GM21737 (cell line): ENCODE data around the gene RXYLT1.
A peak's percentile ranks its signal among the peaks of the same experiment; 100 is the strongest.
"Not testable (repeated sequence)": the region's sequence is repeated elsewhere in the genome, so short reads cannot be mapped to it uniquely, and the experiment has no call there.

Experiments
- ATAC-seq: cut with Tn5 transposase; IDR thresholded peaks from one replicate; pipeline ENCODE4 v1.9.1; 2021; ENCODE audit warnings: mild to moderate bottlenecking, moderate library complexity; ENCODE audit not compliant: unreplicated experiment

RXYLT1 gene

DNA sequence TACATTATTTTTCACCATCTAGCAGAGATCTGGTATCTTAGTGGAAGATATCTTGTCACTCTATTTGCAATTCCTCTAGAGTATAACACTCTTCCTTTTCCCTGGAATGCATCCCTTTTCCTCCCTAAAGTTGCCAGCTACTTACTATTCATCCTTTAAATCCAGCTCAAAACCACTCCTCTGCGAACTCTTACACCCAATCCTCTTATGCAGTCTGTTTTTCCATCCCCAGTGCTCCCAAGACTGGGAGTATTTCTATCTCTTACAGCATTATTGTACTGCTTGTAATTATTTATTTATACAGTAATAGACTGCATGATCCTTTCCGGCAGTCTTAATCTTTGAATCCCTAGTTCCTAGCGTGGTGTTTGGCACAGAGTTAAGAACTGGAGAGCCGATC is 61.9 kb downstream of the RXYLT1 start:
- ATAC-seq: no peak

DNA sequence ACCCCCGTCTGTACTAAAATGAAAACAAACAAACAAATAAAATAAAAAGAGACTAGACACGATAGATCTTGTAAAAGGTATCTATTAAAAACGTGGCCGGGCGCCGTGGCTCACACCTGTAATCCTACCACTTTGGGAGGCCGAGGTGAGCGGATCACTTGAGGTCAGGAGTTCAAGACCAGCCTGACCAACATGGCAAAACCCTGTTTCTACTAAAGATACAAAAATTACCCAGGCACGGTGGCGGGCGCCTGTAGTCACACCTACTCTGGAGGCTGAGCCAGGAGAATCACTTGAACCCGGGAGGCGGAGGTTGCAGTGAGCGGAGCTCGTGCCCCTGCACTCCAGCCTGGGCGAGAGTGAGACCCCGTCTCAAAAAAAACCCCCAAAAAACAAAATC is 63.0 kb downstream of the RXYLT1 start:
- not testable (repeated sequence) for ATAC-seq

DNA sequence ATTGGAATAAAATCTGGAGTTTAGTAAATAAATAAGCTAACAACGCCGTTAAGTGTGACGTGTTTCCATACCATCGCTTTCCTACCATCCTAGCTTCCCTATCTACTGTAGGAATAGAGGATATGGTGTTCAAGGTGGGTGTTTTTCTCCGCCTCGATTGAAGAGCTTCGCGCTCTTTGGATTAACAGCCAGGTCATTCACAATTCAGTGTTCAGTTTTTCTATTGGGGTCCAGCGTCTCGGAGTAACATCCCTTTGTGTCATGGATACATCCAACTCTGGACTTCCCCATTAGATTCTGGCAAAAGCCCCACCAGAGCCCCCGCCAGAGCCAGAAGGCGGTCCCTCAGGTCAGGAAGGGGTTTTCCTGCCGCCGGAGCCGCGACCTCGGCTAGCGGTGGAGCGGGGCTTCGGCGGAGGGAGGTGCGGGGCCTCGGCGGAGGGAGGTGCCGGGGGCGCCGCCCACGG is 63.6 kb downstream of the RXYLT1 start:
- ATAC-seq: no peak

DNA sequence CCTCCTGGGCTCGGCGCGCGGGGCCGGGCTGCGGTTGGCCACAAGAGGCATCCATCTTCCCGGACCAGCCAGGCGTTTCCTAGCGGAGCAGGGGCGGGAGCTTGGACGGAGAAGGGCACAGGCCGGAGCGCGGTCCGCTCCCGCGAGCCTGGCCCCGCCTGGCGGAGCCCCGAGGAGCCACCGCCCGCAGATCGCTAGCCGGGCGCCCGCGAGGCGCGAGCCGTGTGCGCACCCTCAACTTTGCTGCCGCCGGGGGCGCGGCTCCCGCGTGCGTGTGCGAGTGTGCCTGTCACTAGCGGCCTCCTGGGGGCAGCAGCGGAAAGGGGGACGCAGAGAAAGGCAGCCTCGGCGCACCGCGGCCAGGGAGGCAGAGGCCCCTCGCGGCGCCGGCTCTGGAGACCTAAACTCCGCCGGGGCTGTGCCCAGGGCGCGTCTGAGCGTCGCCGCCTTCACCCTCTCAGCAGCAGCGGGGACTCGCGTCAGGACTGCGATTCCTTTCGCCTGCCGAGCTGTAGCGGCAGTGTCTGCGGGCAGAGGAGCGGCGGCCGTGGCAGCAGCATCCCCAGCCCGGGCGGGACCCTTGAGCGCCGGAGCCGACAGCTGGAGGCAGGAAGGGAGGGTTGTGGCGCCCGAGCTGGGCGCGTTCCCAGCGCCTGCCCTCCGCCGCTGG is 64.1 kb downstream of the RXYLT1 start:
- ATAC-seq: peak; percentile 95

DNA sequence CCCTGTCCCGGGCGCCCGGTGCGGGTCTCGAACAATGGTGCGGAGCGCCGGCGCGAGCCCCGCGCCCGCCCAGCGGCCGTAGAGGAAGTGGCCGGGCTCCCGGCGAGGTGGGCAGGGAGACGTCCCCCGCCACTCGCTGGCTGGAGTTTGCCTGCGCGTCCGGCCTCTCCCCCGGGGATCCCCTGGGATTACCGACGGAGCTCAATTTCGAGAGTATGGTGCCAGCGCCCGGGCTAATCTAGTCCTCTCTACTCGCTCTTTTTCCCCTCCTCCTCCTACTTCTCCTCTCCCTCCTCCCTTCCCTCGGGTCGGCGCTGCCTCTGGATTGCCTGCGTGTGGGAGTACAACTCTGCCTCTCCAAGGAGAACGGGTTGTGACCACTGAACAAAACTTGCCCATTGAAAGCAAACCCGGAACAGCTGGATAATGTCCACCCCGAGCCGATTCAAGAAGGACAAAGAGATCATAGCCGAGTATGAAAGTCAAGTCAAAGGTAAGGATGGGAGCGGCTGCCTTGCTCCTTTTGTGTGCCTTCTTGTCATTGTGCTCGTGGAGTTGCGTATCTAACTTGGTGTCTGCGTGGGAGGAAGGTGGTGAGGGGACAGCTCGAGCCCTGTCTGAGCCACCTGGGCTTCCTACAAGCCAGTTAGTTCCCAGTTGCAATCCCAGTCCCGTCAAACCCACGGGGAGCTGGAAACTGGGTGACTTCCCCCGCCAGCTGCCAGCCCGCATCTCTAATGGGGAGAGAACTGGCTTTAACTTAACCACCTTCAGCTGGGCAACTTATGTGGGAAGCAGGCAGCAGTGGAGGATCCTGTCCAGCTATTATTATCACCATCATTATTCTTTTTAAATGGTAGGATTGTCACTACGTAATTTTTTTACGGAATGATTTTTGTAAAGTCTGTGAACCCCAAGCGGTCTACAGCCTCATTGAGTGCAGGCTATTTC is 65.0 kb downstream of the RXYLT1 start, which contains the start of gene SRGAP1:
TSS of gene SRGAP1 (plus strand) at position 310 of the 951 bp plus-strand sequence. CDS start at position 427, 117 bp downstream.
- ATAC-seq: peak; percentile 24

DNA sequence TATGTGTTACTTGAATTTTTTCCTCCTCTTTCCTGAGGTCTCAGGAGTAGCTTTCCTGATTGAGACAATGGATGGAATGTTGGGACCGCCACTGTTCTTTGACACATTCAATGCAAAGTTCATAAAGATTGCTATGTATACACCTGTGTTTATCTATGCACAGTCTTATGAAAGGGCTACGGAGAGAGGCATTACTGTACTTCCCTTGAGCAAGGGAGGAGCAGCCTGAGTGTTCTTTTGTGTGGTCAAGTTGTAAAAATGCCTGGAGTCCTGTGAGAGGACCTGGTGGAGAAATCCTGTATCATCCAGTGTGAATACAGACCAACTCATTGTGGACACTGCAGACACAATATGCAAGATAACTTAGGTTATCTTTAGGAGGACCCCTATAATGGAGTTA is 66.0 kb downstream of the RXYLT1 start:
- no peak for ATAC-seq

DNA sequence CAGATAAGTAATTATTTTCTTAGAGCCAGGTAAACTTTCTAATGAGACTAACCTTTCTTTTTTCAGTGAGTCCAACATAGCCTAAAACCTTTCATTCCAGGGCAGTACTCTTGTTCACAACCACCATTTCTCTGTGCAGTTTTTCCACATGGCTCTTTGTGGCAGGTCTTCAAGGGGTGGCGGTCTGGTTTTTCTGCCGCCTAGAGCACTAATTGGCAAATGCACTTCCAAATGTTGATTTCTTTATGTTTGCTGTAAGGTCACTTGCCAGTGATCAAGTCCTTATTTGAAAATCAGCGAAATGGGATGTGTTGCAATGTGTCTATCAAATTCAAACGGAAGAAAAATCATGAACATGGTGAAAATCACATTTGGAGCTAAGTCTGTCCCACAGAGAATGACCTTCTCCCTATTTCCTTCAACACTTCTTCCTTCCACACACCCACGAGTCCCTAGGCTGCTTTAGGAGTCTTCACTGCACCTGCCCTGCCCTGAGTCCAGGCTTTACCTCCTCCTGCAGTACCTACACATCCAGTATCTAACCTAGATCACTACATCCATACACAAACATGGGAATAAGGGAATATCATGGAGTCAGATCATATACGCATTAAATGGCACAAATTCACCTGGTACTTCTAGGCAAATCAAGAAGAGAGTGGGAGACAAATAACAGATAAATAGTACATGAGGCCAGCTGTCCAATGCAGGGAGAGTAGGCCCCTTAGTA is 66.7 kb downstream of the RXYLT1 start:
- ATAC-seq: no peak

DNA sequence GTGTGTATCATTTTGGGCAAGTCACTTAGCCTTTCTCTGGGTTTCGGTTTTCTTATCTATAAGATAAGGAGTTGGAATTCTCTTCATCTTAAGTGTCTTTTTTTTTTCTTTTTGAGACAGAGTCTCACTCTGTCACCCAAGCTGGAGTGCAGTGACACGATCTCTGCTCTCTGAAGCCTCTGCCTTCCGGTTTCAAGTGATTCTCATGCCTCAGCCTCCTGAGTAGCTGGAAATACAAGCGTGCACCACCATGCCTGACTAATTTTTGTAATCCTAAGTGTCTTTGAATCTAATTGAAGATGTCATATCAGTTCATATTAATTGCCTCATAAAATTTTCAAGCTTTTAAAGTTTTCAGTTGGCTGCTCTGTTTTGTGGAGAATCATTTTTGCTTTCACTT is 68.7 kb downstream of the RXYLT1 start:
- ATAC-seq: no peak

DNA sequence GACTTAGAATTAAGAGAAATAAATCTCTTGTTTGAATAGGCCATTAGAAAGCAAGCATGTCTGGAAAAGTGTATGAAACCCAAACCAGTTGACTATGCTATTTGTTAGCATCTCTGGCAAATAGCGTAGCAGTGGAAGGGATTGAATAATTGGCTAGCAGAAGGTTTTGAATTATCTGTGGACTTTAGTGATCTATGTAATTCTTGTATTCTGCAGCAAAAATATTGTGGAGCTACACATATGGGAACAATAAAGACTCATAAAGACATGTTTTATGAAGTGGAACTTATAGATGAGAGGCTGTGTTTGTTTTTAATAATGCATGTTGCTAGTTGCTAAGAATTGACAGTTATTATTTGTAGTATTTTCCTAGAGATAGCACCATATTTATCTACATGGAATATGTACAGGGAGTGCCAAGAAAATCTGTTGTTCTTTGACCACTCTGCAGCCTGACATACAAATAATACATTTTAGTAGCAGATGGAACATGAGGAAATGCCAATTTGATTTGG is 69.5 kb downstream of the RXYLT1 start:
- ATAC-seq: no peak

DNA sequence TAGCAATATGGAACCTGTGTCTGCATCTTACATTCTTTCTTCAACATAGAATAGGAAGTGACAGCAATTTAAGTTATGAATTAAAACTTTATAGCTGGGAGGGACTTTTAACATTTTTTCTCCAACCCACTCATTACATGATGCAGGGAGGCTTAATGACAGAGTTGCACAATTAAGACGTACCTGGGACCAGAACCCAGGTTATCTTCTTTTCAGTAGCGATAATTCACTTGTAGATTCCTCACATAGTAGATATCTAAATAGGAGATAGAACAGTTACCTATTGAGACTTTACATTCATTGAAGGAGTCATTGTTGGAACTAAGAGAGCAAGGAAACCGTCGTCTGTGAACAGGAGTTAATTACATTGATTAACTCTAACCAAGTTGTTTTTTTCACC is 69.9 kb downstream of the RXYLT1 start:
- no peak for ATAC-seq

DNA sequence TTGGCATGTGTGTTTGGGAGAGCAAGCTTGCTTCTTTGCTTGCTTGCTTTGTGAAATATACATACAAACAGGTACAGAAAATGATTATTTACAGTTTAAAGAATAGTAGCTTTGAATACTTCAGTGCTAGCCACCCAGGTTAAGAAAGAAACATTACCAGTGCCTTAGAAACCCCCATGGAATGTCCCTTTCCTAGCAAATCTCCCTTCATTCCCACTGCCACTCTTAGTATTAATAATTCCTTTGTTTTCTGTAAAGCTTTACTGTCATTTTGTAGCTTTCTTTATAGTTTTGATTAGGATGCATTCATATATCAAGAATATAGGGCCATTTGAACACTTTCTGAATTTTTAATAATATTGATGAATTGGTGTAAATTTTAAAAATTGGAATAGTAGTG is 74.3 kb downstream of the RXYLT1 start:
- ATAC-seq: no peak

DNA sequence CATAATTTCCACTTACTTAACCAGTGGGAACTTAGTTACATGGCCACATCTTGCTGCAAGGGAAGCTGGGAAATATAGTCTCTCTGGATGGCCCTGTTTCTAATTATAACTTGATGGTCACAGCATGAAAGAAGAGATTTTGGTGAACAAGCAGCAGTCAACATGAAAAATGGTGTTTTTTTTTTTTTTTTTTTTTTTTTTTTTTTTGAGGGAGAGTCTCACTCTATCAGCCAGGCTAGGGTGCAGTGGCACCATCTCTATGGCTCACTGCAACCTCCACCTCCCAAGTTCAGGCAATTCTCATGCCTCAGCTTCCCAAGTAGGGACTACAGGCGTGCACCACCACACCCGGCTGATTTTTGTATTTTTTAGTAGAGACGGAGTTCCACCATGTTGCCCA is 75.6 kb downstream of the RXYLT1 start:
- no peak for ATAC-seq

DNA sequence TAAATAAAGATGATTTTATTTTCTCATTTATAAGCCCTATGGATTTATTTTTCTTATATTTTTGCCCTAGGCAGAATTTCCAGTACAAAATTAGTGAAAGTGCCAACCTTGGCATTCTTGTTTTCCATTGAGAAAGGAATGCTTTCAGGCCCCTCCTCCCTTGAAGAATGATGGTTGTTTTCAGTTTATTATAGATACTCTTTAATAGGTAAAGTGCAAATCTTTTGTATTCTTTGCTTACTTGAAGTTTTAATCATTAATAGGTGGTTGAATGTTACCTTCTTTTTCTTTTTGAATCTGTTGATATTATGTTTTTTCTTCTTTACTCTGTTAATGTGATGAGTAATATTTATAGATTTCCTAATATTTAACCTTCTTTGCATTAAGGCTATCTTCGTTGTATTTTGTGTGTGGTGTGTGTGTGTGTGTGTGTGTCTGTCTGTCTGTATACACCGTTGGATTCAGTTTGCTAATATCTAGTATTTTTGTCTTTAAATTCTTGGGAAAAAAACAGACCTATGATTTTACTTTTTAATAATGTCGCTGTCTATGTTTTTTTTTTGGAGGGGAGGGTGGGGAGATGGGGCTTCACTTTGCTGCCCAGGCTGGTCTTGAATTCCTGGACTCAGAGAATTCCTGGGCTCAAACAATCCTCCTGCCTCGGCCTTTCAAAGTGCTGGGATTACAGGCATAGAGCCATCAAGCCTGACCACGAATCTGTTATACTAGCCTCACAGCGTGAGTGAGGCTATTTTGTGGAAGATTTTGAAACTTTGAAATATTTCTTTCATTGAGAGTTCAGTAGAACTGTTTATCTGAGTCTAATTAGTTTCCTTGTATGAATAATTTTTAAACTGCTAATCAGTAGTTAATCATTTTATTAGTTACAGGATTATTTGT is 78.3 kb downstream of the RXYLT1 start:
- no peak for ATAC-seq
